Activated naive CD8-positive, alpha-beta T cell treated with anti-CD3 and anti-CD28 coated beads, Interleukin-2, amount 10 ng/mL, durations not matched to agents 7 days and 5 days (primary cell): ENCODE measurements around the gene STX5. TPM values are rescaled to one million over a fixed set of nuclear protein-coding genes. Genes with fewer than 3 reads are reported as not detected.
A peak's percentile ranks its signal among the peaks of the same experiment; 100 is the strongest.
"Not testable (repeated sequence)": the region's sequence is repeated elsewhere in the genome, so short reads cannot be mapped to it uniquely, and the experiment has no call there.

Experiments used
- ATAC-seq: fragments of 150-1000 bp; cut with Tn5 transposase; one replicate; pipeline ENCODE4 v1.10.0; 2021; ENCODE audit warnings: low read depth, moderate library complexity
- POLR2A ChIA-PET: fragments of 350-600 bp; sonication (Branson Sonifier 250); formaldehyde crosslinking; loops from one replicate; lab custom pipeline; 2021; ENCODE audit warnings: antibody characterized with exemption; lab: Charles Lee
- DNase-seq: peaks from one replicate; pipeline ENCODE4 v3.0.0; 2021
- H3K27ac Mint-ChIP-seq: one replicate; pipeline ENCODE4 v1.8.0; 2022; ENCODE audit warnings: mild to moderate bottlenecking, mixed read lengths
- H3K27me3 Mint-ChIP-seq: one replicate; pipeline ENCODE4 v1.8.0; 2022; ENCODE audit warnings: mild to moderate bottlenecking, moderate library complexity, mixed read lengths
- H3K36me3 Mint-ChIP-seq: one replicate; pipeline ENCODE4 v1.8.0; 2021; ENCODE audit warnings: mild to moderate bottlenecking, mixed read lengths
- H3K4me1 Mint-ChIP-seq: one replicate; pipeline ENCODE4 v1.8.0; 2021; ENCODE audit warnings: mixed read lengths
- H3K4me3 Mint-ChIP-seq: one replicate; pipeline ENCODE4 v1.8.0; 2022; ENCODE audit warnings: mild to moderate bottlenecking, moderate library complexity, mixed read lengths
- H3K9me3 Mint-ChIP-seq: one replicate; pipeline ENCODE4 v1.8.0; 2021; ENCODE audit warnings: mixed read lengths
- total RNA-seq, 2 experiments: library from RNA; stranded (reverse); gene quantifications; one replicate each; pipeline ENCODE4 v1.2.3, GENCODE V29; 2021

The STX5 gene
- total RNA-seq, 2 experiments from 2014 or later, result 43.4 to 44.3 TPM

GRCh38 chr11:62860835-62861563, 29.1 kb upstream of the STX5 start:
- no peak for ATAC-seq
- POLR2A ChIA-PET, result interaction anchor here (1.0 to 7.6 kb wide), 10 partner anchors 9 to 75 kb away, joined by 3 to 76 read pairs (median 4); partner anchors contain the start of genes SLC3A2, STX5, TEX54 and TMEM179B
- Mint-ChIP-seq H3K36me3 (no peaks in the 10 kb centered on the region), H3K9me3 (no peaks in the 10 kb centered on the region), H3K27ac (peak overlapping the region; percentile 63), H3K4me3 (no peak overlapping the region), H3K27me3 (no peaks in the 10 kb centered on the region), H3K4me1 (peaks cover 32% of the 10 kb centered on the region)
- DNase-seq, result no peak

DNA sequence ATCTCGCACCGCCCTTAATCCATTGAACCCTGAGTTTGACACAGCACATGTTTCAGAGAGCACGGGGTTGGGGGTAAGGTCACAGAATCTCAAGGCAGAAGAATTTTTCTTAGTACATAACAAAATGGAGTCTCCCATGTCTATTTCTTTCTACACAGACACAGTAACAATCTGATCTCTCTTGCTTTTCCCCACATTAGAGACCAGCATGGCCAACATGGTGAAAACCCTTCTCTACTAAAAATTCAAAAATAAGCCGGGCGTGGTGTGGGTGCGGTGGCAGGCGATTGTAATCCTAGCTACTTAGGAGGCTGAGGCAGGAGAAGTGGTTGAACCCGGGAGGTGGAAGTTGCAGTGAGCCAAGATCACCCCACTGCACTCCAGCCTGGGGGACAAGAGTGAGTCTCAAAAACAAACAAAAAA, 27.4 kb upstream of the STX5 start:
- H3K4me3 Mint-ChIP-seq, H3K27ac Mint-ChIP-seq, H3K27me3 Mint-ChIP-seq, DNase-seq, H3K9me3 Mint-ChIP-seq, ATAC-seq: not testable (repeated sequence)
- POLR2A ChIA-PET, result interaction anchor here (7.6 kb wide), 1 partner anchor 18 kb away, joined by 76 read pairs; the partner anchor contains the start of gene WDR74
- peaks cover 35% of the 10 kb centered on the region for H3K4me1 Mint-ChIP-seq
- peaks cover 11% of the 10 kb centered on the region for H3K36me3 Mint-ChIP-seq

DNA sequence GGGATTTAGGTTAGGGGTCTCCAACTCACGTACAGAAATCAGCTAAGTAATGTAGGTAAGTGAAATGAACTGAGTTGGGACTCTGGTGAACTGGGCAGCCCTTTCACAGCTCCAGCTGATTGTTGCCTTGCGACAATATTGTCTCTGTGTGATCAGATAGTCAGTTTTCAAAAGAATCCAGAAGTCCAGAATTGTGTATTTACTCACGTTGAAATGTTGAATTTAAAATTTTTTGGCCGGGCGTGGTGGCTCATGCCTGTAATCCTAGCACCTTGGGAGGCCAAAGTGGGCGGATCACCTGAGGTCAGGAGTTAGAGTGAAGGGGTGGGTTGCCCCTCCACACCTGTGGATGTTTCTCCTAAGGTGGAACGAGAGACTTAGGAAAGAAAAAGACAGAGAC, 26.4 kb upstream of the STX5 start:
- Mint-ChIP-seq H3K4me1 (peaks cover 43% of the 10 kb centered on the region), H3K27me3 (no peaks in the 10 kb centered on the region), H3K36me3 (peaks cover 22% of the 10 kb centered on the region), H3K9me3 (no peaks in the 10 kb centered on the region), H3K27ac (no peak overlapping the region), H3K4me3 (no peak overlapping the region)
- no peak for DNase-seq
- POLR2A ChIA-PET, result interaction anchor here (0.6 to 10.5 kb wide), 6 partner anchors 18 to 1372 kb away, joined by 3 to 429 read pairs (median 89); partner anchors contain the start of genes HNRNPUL2, SLC3A2, TMEM179B and TTC9C
- ATAC-seq, result no peak

- Mint-ChIP-seq H3K4me3 (peak overlapping the region; percentile 96), H3K36me3 (peaks cover 28% of the 10 kb centered on the region), H3K27ac (no peak overlapping the region), H3K9me3 (no peaks in the 10 kb centered on the region), H3K27me3 (no peaks in the 10 kb centered on the region), H3K4me1 (peaks cover 45% of the 10 kb centered on the region)
- ATAC-seq (no peak), DNase-seq (no peak)
- POLR2A ChIA-PET, result interaction anchor here (0.7 to 10.5 kb wide), 9 partner anchors 8 to 266 kb away, joined by 3 to 429 read pairs (median 61); partner anchors contain the start of genes HNRNPUL2, SLC3A2, TMEM179B and TTC9C
Measured at GRCh38 chr11:62857541-62857982, 25.7 kb upstream of the STX5 start.

DNA sequence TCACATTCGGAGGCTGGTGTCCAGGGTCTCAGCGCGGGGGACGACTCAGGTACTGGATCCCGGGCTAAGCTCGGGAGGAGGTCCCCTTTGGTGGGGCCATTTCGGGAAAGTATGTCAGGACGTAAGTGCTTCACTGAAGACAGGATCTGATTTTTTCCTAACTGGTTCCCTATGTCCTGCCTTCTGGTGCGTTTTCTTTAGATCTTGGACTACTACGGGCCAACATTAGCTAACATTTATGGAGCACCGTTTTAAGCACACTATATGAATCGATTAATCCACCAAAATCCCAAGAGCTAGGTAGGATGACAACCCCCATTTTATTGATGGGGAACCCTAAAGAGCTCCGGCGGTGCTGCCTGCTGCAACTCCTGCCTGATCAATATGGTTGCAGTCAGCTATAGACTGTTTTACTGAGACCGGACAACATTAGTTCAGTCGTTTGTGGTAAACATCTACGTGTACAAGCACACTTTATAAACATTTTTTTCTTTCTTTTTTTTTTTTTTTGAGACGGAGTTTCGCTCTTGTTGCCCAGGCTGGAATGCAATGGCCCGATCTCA, 24.6 kb upstream of the STX5 start:
- Mint-ChIP-seq H3K9me3 (no peaks in the 10 kb centered on the region), H3K4me3 (peak overlapping the region; percentile 96), H3K27ac (peak overlapping the region; percentile 98), H3K27me3 (no peaks in the 10 kb centered on the region), H3K4me1 (peaks cover 49% of the 10 kb centered on the region), H3K36me3 (peaks cover 37% of the 10 kb centered on the region)
- no peak for ATAC-seq
- POLR2A ChIA-PET, result interaction anchor here (0.9 to 10.5 kb wide), 31 partner anchors 9 to 454 kb away, joined by 3 to 429 read pairs (median 8); partner anchors contain the start of genes BSCL2, EEF1G, GNG3 and HNRNPUL2
- DNase-seq, result no peak

GRCh38 chr11:62855571-62856332, 23.9 kb upstream of the STX5 start:
- Mint-ChIP-seq H3K9me3 (no peaks in the 10 kb centered on the region), H3K4me1 (peaks cover 45% of the 10 kb centered on the region), H3K36me3 (peaks cover 37% of the 10 kb centered on the region), H3K27me3 (no peaks in the 10 kb centered on the region), H3K4me3 (peak overlapping the region; percentile 96), H3K27ac (peak overlapping the region; percentile 98)
- ATAC-seq, result peak; percentile 89
- POLR2A ChIA-PET, result interaction anchor here (0.5 to 10.5 kb wide), 37 partner anchors 9 to 454 kb away, joined by 3 to 429 read pairs (median 7); partner anchors contain the start of genes BSCL2, C11orf98, CSKMT and EEF1G
- peak; percentile 99 for DNase-seq

DNA sequence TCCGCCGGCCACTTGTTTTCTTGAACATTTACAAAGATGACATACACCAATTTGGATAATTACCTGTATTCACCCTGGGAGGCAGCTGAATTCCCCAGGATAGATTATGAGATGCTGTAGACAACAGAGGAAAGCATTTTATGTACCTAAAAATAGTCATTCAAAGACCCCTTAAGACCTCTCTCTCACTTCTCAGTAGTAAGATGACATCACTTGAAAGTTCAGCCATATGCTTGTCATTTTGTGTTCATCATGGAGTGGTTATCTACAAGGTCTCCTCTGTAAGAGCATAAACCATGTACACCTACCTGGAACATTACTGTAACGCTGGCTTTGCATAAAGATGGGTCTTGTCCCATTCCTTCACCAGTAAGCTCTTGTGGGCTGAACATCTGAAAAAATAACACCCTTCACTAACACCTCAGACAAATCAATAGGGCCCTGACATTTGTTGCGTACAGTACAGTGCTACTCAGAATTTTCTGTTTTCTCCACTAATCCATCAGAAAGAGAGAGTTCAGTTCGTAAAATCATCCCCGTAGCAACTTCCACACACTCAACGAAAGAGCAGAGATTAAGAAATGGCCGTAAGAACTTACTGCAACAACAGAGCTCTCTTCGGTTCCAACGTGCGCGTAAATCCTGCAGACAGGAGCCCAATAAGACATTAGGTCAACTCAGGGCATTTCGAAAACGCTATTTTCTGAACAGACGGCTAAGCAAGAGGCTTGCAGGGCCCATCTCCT, 23.1 kb upstream of the STX5 start:
- POLR2A ChIA-PET, result interaction anchor here (0.5 to 10.5 kb wide), 34 partner anchors 9 to 453 kb away, joined by 3 to 429 read pairs (median 7); partner anchors contain the start of genes BSCL2, C11orf98, CSKMT and EEF1G
- peaks cover 37% of the 10 kb centered on the region for H3K36me3 Mint-ChIP-seq
- no peaks in the 10 kb centered on the region for H3K27me3 Mint-ChIP-seq
- H3K4me3 Mint-ChIP-seq, result peak overlapping the region; percentile 96
- ATAC-seq (no peak), DNase-seq (no peak)
- peaks cover 45% of the 10 kb centered on the region for H3K4me1 Mint-ChIP-seq
- H3K27ac Mint-ChIP-seq, result peak overlapping the region; percentile 98
- no peaks in the 10 kb centered on the region for H3K9me3 Mint-ChIP-seq

GRCh38 chr11:62854013-62854824, 22.4 kb upstream of the STX5 start:
- POLR2A ChIA-PET, result interaction anchor here (0.6 to 10.5 kb wide), 17 partner anchors 10 to 1337 kb away, joined by 3 to 429 read pairs (median 16); partner anchors contain the start of genes BSCL2, C11orf98, CSKMT and GNG3
- Mint-ChIP-seq H3K27ac (peak overlapping the region; percentile 98), H3K36me3 (peaks cover 37% of the 10 kb centered on the region), H3K9me3 (no peaks in the 10 kb centered on the region), H3K4me3 (peak overlapping the region; percentile 96), H3K27me3 (no peaks in the 10 kb centered on the region), H3K4me1 (peaks cover 40% of the 10 kb centered on the region)
- no peak for ATAC-seq
- no peak for DNase-seq

- Mint-ChIP-seq H3K4me1 (peaks cover 39% of the 10 kb centered on the region), H3K27me3 (no peaks in the 10 kb centered on the region), H3K4me3 (peak overlapping the region; percentile 96), H3K36me3 (peaks cover 40% of the 10 kb centered on the region), H3K9me3 (no peaks in the 10 kb centered on the region), H3K27ac (peak overlapping the region; percentile 98)
- ATAC-seq, result peak; percentile 12
- DNase-seq, result no peak
- POLR2A ChIA-PET, result interaction anchor here (1.1 to 10.5 kb wide), 14 partner anchors 8 to 262 kb away, joined by 3 to 429 read pairs (median 24); partner anchors contain the start of genes BSCL2, GNG3, HNRNPUL2 and NXF1
Measured at GRCh38 chr11:62853279-62853965, 21.6 kb upstream of the STX5 start.

- Mint-ChIP-seq H3K36me3 (peaks cover 40% of the 10 kb centered on the region), H3K27ac (peak overlapping the region; percentile 98)
Measured at GRCh38 chr11:62852523-62853188, 20.8 kb upstream of the STX5 start.

More at GRCh38 chr11:62852523-62853188, 20.8 kb upstream of the STX5 start:
- POLR2A ChIA-PET, result interaction anchor here (1.6 to 10.5 kb wide), 7 partner anchors 9 to 125 kb away, joined by 3 to 429 read pairs (median 116); partner anchors contain the start of genes HNRNPUL2, NXF1, SLC3A2 and TMEM179B
- peaks cover 36% of the 10 kb centered on the region for H3K4me1 Mint-ChIP-seq
- DNase-seq, result no peak
- H3K27me3 Mint-ChIP-seq, result no peaks in the 10 kb centered on the region
- H3K9me3 Mint-ChIP-seq, result no peaks in the 10 kb centered on the region
- ATAC-seq, result no peak
- peak overlapping the region; percentile 96 for H3K4me3 Mint-ChIP-seq
